Activated naive CD8-positive, alpha-beta T cell treated with anti-CD3 and anti-CD28 coated beads for 36 hours (primary cell): Measurements from ENCODE around the gene ACP5. TPM values are rescaled to one million over a fixed set of nuclear protein-coding genes. Genes with fewer than 3 reads are reported as not detected.
A peak's percentile ranks its signal among the peaks of the same experiment; 100 is the strongest.
"Not testable (repeated sequence)": the region's sequence is repeated elsewhere in the genome, so short reads cannot be mapped to it uniquely, and the experiment has no call there.

Experiments
- DNase-seq: peaks from one replicate; pipeline ENCODE4 v3.0.0; 2021
- H3K27ac Mint-ChIP-seq: one replicate; pipeline ENCODE4 v1.8.0; 2022; ENCODE audit warnings: mild to moderate bottlenecking, moderate library complexity, mixed read lengths
- H3K27me3 Mint-ChIP-seq: one replicate; pipeline ENCODE4 v1.8.0; 2022; ENCODE audit warnings: mild to moderate bottlenecking, mixed read lengths
- H3K36me3 Mint-ChIP-seq: one replicate; pipeline ENCODE4 v1.8.0; 2021; ENCODE audit warnings: mild to moderate bottlenecking, mixed read lengths
- H3K4me1 Mint-ChIP-seq: one replicate; pipeline ENCODE4 v1.8.0; 2021; ENCODE audit warnings: mixed read lengths
- H3K4me3 Mint-ChIP-seq: one replicate; pipeline ENCODE4 v1.8.0; 2022; ENCODE audit warnings: mild to moderate bottlenecking, moderate library complexity, mixed read lengths
- H3K9me3 Mint-ChIP-seq: one replicate; pipeline ENCODE4 v1.8.0; 2022; ENCODE audit warnings: mixed read lengths
- total RNA-seq, 2 experiments: library from RNA; stranded (reverse); gene quantifications; one replicate each; pipeline ENCODE4 v1.2.3, GENCODE V29; 2021

Gene ACP5
- total RNA-seq: 1 to 10 TPM; 3.4 to 4.3 TPM

DNA sequence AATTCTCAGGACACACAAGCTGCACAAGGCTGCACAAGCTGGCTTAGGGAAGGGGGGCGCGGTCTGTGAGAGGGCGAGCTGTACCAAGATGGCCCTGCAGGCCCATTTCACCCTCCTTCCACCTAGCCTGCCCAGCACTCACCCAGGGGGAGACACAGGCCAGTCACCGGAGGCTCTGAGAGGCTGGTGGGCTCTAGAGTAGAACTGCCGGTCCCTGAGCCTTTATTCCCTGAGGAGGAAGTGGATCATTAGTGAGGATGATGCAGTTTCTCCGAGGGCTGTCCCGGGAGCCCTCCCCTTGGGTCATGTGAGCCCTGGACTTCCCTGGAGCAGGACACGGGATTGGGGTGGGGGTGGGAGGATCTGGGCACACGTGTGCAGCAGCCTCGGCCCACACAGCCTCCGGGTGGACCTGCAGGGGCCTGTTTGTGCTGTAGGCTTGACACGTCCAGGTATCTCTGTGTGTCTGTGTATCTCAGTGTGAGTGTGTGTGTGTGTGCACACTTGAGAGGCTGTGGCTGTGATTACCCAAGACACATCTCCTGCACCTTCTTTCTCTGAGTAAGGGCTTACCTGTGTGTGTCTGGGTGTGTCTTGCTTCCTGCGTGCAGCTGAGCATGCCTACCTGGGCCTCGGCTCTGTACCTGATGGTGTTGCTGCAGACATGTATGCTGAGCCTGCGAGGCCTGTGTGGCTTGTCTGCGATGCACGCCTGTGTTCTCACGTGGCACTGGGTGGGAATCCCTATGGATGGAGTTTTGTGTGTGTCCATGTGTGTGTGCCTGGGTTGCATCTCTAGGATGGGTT is at the start of gene ACP5:
ACP5 (minus strand) TSS at position 195 of the 807 bp plus-strand sequence. CDS start 328 bp downstream, outside the sequence.
- Mint-ChIP-seq H3K27me3 (no peaks in the 10 kb centered on the region), H3K27ac (no peak within 1 kb of the TSS), H3K9me3 (no peaks in the 10 kb centered on the region), H3K4me1 (peaks cover 32% of the 10 kb centered on the region), H3K36me3 (no peaks in the 10 kb centered on the region), H3K4me3 (peak within 1 kb of the TSS; percentile 47)
- no peak for DNase-seq

DNA sequence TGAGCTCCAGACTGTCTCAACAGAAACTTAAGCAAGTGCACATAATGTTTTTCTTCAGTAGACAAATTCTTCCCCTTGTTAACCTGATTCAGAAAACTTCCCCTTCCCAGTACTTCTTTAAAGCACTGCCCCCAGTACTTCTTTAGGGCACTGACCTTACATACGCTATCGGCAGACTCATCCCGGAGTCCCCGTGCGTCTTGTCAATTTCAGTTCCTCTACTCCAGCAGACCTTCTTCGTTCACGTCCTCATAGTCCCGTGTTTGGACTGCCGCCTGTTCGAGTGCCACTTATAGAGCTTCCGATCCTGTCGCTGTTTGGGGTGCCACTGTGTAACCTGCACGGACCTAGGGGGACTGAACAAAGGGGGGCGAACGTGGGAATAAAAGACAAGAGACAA is 48.8 kb upstream of the ACP5 start:
- Mint-ChIP-seq H3K36me3 (peaks cover 1% of the 10 kb centered on the region), H3K9me3 (no peaks in the 10 kb centered on the region), H3K4me1 (peaks cover 14% of the 10 kb centered on the region), H3K4me3 (no peak overlapping the region), H3K27ac (no peak overlapping the region), H3K27me3 (no peaks in the 10 kb centered on the region)
- DNase-seq: no peak

DNA sequence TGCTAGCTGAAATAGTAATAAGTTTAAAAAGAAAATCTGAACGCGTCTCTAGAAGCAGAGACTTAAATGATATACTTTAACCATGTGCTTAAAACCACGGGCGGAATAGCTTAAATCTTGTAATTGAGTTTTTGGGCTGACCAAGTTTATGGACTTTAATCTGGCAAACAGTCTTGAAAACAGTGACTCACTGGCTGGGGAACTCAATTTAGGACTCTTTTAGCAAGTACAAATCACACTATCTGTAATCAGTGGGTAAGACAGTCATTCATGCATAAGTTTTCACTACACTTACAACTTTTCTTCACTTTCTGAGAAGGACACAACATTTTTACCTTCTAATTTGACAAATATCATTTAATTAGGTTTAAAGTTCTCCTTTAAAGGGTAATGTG is 46.6 kb upstream of the ACP5 start:
- no peaks in the 10 kb centered on the region for H3K27me3 Mint-ChIP-seq

DNA sequence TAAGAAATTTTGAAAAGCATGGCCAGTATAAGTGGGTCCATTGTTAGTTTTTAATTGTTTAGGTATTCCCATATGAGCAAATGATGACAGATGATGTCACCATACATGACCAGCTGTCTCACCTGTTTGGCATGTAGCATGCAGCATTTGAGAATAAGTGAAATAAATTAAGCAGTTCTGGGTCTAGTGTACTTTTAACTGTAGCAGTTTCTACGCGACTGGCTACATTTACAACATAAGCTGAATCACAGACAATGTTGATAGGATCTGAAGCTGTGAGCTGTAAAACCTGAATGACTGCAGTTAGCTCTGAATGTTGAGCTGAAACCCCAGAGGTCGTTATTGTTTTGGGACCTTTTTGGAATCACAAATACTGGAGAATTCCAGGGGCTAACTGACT is 45.0 kb upstream of the ACP5 start:
- H3K4me1 Mint-ChIP-seq: peaks cover 14% of the 10 kb centered on the region
- not testable (repeated sequence) for DNase-seq, H3K4me3 Mint-ChIP-seq, H3K27ac Mint-ChIP-seq, H3K27me3 Mint-ChIP-seq
- peaks cover 13% of the 10 kb centered on the region for H3K9me3 Mint-ChIP-seq
- H3K36me3 Mint-ChIP-seq: peaks cover 38% of the 10 kb centered on the region

More for the DNA sequence above, 46.6 kb upstream of the ACP5 start:
- H3K9me3 Mint-ChIP-seq: peaks cover 3% of the 10 kb centered on the region
- no peak overlapping the region for H3K4me3 Mint-ChIP-seq
- H3K36me3 Mint-ChIP-seq: peaks cover 22% of the 10 kb centered on the region
- H3K4me1 Mint-ChIP-seq: peaks cover 14% of the 10 kb centered on the region
- H3K27ac Mint-ChIP-seq: no peak overlapping the region
- DNase-seq: no peak

DNA sequence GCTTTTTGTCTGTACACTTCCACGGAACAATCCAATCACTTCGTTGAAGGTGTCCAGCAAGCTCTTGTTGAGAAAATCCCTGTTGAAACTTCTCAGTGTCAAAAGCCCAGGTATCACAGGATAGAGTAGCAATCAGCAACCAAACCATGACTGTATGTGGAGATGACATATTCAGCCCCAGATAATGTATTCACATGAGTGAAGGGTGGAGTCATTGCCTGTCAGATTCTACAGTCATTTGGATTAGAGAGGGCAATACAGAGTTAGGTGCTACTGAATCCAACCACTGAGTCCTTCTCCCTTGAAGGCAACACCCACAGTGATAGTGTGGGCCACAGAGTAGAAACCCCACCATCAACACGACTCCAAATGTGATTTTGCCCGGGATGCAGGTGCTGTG is 43.1 kb upstream of the ACP5 start:
- Mint-ChIP-seq H3K4me1 (peaks cover 14% of the 10 kb centered on the region), H3K4me3 (no peak overlapping the region), H3K9me3 (peaks cover 22% of the 10 kb centered on the region), H3K36me3 (peaks cover 56% of the 10 kb centered on the region), H3K27me3 (no peaks in the 10 kb centered on the region), H3K27ac (no peak overlapping the region)
- no peak for DNase-seq

DNA sequence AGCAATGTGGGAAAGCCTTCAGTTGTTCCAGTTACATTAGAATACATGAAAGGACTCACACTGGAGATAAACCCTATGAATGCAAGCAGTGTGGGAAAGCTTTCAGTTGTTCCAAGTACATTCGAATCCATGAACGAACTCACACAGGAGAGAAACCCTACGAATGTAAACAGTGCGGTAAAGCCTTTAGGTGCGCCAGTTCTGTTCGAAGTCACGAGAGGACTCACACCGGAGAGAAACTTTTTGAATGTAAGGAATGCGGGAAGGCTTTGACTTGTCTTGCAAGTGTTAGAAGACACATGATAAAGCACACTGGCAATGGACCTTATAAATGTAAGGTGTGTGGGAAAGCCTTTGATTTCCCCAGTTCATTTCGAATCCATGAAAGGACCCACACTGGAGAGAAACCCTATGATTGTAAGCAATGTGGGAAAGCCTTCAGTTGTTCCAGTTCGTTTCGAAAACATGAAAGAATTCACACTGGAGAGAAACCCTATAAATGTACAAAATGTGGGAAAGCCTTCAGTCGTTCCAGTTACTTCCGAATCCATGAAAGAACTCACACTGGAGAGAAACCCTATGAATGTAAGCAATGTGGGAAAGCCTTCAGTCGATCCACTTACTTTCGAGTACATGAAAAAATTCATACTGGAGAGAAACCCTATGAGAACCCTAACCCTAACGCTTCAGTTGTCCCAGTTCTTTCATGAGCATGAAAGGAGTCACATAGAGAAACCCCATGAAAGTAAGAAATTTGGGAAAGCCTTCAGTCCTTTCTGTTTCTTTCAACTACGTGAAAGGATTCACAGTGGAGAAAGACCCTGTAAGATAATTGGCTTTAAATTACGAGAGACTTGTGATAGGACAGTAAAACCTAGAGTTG is 40.0 kb upstream of the ACP5 start:
- Mint-ChIP-seq H3K4me3 (no peak overlapping the region), H3K27ac (no peak overlapping the region), H3K27me3 (no peaks in the 10 kb centered on the region), H3K9me3 (peaks cover 24% of the 10 kb centered on the region), H3K36me3 (peaks cover 74% of the 10 kb centered on the region), H3K4me1 (peaks cover 6% of the 10 kb centered on the region)
- no peak for DNase-seq

DNA sequence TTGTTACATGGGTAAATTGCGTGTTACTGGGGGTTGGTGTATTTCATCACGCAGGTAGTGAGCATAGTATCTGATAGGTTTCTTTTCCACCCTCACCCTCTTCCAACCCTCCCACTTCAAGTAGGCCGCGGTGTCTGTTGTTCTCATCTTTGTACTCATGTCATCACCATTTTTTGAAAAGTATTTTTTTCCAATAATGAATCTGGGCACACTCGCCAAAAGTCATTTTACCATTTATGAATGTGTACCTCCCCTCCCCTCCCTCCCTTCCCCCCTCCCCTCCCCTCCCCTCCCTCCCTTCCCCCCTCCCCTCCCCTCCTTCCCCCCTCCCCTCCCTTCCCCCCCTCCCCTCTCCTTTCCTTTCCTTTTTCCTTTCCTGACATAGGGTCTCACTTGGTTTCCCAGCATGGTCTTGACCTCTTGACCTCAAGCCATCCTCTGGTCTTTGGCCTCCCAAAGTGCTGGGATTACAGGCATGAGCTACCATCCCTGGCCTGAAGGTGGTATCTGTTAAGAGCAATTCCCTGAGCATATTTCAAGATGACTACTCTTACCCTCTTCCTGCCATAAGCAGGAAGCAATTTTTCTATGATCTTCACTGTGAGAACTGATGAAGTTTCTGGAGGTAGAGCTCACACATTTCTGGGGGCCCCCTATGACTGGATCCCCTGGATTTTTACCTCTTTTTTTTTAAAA is 35.5 kb upstream of the ACP5 start:
- DNase-seq: no peak
- peaks cover 41% of the 10 kb centered on the region for H3K36me3 Mint-ChIP-seq
- H3K27ac Mint-ChIP-seq: peak overlapping the region; percentile 80

DNA sequence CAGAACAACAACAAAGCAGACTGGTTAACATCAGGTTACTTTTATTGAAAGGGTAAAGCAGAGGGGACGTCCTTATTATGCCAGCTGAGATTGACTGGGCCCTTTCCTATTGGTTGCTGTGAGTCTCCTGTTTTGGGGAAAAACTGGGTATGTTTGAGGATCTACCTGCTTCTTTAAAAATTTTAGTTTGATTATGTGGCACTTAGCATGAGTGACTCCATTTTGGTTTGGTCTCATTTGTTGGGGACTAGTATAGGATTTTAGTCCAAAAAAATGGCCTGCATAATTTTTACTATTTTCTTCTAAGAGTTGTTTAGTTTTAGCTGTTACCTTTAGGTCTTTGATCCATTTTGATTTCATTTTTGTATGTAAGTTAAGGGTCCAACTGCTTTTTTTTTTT is 34.3 kb upstream of the ACP5 start:
- no peak for DNase-seq
- no peak overlapping the region for H3K4me3 Mint-ChIP-seq
- peaks cover 41% of the 10 kb centered on the region for H3K36me3 Mint-ChIP-seq
- peaks cover 7% of the 10 kb centered on the region for H3K4me1 Mint-ChIP-seq
- H3K27me3 Mint-ChIP-seq: no peaks in the 10 kb centered on the region
- no peak overlapping the region for H3K27ac Mint-ChIP-seq
- H3K9me3 Mint-ChIP-seq: peaks cover 11% of the 10 kb centered on the region

More for the DNA sequence above, 35.5 kb upstream of the ACP5 start:
- H3K4me3 Mint-ChIP-seq: no peak overlapping the region
- H3K9me3 Mint-ChIP-seq: peaks cover 17% of the 10 kb centered on the region
- no peaks in the 10 kb centered on the region for H3K27me3 Mint-ChIP-seq
- H3K4me1 Mint-ChIP-seq: peaks cover 7% of the 10 kb centered on the region

DNA sequence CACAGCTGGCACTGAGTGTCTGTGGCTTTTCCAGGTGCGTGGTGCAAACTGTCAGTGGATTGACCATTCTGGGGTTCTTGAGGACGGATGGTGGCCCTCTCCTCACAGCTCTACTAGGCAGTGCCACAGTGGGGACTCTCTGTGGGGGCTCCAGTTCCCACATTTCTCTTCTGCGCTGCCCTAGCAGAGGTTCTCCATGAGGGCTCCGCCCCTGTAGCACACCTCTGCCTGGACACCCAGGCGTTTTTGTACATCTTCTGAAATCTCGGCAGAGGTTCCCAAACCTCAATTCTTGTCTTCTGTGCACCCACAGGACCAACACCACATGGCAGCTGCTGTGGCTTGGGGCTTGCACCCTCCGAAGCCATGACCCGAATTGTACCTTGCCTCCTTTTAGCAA is 29.0 kb upstream of the ACP5 start:
- DNase-seq: no peak
- peaks cover 8% of the 10 kb centered on the region for H3K4me1 Mint-ChIP-seq
- peaks cover 21% of the 10 kb centered on the region for H3K9me3 Mint-ChIP-seq
- H3K27ac Mint-ChIP-seq: no peak overlapping the region
- H3K4me3 Mint-ChIP-seq: no peak overlapping the region
- no peaks in the 10 kb centered on the region for H3K27me3 Mint-ChIP-seq
- peaks cover 50% of the 10 kb centered on the region for H3K36me3 Mint-ChIP-seq

DNA sequence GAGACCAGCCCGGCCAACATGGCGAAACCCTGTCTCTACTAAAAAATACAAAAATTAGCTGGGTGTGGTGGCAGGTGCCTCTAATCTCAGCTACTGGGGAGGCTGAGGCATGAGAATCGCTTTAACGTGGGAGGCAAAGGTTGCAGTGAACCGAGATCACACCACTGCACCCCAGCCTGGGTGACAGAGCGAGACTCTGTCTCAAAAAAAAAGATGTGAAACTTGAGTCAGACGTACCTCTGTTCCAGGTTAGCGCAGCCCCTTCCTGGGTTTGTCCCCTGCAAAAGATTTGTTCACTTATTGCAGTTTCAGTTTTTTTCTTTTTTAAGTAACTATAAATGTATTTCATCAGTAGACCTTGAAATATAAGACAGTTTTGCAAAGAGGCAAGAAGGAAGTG is 22.3 kb upstream of the ACP5 start:
- H3K36me3 Mint-ChIP-seq: peaks cover 32% of the 10 kb centered on the region
- not testable (repeated sequence) for H3K27me3 Mint-ChIP-seq, H3K9me3 Mint-ChIP-seq, H3K4me3 Mint-ChIP-seq, DNase-seq, H3K27ac Mint-ChIP-seq
- H3K4me1 Mint-ChIP-seq: peaks cover 23% of the 10 kb centered on the region

DNA sequence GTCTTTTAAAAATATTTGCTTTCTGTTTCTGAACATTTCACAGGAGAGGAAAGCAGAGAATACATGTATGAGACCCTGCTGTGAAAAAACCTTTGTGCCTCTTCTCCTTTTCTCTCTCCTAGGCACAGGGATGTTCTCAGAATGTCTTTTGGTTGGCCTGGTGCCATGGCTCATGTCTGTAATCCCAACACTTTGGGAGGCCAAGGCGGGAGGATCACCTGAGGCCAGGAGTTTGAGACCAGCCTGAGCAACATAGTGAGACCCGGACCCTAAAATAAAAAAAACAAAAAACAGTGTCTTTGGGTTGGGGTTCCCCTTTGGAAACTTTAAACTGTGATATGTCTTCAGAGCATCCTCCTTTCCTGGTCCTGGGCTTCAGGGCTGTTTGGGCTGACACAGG is 21.3 kb upstream of the ACP5 start:
- no peaks in the 10 kb centered on the region for H3K27me3 Mint-ChIP-seq
- H3K27ac Mint-ChIP-seq: no peak overlapping the region
- peak overlapping the region; percentile 70 for H3K4me3 Mint-ChIP-seq
- no peak for DNase-seq
- peaks cover 2% of the 10 kb centered on the region for H3K9me3 Mint-ChIP-seq
- H3K4me1 Mint-ChIP-seq: peaks cover 23% of the 10 kb centered on the region
- peaks cover 23% of the 10 kb centered on the region for H3K36me3 Mint-ChIP-seq

DNA sequence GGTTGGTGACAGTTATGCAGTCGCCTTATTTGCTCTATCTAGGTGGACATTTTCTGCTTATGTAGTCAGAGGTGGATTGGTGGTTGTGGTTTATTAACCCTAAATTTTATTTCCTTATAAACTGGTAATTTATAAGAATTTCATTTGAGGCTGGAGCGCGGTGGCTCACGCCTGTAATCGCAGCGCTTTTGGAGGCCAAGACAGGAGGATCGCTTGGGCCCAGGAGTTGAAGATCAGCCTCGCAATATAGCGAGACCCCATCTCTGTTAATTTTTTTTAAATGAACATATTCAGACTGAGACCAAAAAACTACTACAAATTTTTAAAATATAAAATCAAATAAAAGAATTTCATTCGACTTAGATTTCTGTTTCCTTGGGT is 20.6 kb upstream of the ACP5 start:
- Mint-ChIP-seq H3K27ac (peak overlapping the region; percentile 73), H3K9me3 (no peaks in the 10 kb centered on the region), H3K4me3 (peak overlapping the region; percentile 90), H3K4me1 (peaks cover 23% of the 10 kb centered on the region), H3K27me3 (no peaks in the 10 kb centered on the region), H3K36me3 (peaks cover 22% of the 10 kb centered on the region)
- no peak for DNase-seq

DNA sequence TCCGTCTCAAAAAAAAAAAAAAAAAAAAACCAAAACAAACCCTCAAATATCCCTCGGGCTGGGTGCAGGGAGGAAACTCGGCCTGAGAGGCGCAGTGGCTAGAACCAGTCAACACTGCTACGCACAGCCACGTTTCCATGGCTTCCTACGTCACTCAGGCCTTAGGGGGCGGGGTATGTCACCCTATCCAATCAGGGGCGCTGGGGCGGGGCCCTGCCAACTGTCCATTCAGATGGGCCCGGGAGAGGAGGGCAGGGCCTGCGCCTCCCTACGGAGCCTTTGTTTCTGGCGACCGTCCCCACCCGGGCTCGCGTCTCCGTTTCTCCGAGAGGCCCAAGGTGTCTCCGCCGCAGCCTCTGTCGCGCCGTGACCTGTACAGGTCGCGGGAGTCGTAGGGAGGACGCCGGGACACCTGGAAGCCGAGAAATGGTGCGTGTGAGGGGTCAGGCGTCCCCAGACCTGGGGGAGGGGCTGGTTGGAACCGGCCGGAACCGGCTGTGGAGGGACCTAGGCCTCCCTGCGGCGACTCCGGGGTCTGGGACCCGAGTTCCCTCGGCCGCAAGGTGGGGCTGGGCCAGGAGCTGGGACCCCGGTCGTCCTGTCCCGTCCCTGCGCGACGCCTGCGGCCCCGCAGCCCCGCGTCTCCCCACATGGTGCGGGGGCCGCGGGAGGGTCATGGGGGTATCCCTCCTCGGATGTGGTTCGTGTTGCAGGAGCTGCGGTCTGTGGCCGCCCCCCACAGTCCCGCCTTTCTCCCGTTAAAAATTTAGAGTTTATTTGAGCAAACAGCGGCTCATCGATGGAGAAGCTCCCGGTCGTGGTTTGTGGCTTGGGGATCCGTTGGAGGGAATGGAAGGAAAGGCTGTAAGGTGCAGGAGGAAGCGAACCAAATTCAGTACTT is 20.0 kb upstream of the ACP5 start, which contains the start of gene ZNF627:
ZNF627 (plus strand) TSS at position 282 of the 901 bp plus-strand sequence; CDS start at position 427, 145 bp downstream.
- Mint-ChIP-seq H3K36me3 (peaks cover 16% of the 10 kb centered on the region), H3K27ac (peak within 1 kb of the TSS; percentile 90), H3K9me3 (no peaks in the 10 kb centered on the region), H3K4me1 (peaks cover 20% of the 10 kb centered on the region), H3K27me3 (no peaks in the 10 kb centered on the region), H3K4me3 (peak within 1 kb of the TSS; percentile 90)
- peak; percentile 98 for DNase-seq

DNA sequence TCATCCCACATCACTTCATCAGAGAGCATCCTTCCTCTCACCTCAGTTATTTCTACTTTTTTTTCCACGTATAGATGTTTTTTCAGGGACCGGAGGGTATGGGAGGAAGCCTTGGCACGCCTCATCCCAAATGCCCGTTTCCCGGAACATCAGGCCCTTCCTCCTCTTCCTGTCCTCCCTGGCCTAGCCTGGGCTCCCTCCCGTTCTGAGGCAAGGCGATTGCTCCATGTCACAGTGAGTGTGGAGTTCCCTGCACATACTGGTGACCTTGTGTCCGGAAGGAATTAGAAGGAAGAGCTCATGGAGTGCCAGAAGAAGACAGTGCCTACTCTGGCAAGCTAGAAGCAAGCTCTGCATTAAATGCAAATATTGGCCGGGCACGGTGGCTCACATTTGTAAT is 18.7 kb upstream of the ACP5 start:
- Mint-ChIP-seq H3K4me3 (peak overlapping the region; percentile 18), H3K4me1 (peaks cover 15% of the 10 kb centered on the region), H3K36me3 (peaks cover 11% of the 10 kb centered on the region), H3K9me3 (no peaks in the 10 kb centered on the region), H3K27ac (peak overlapping the region; percentile 90), H3K27me3 (no peaks in the 10 kb centered on the region)
- DNase-seq: no peak
